OCI-LY1 (cell line): Measurements from ENCODE around the gene CCL28.
"Not testable (repeated sequence)": the region's sequence is repeated elsewhere in the genome, so short reads cannot be mapped to it uniquely, and the experiment has no call there.

Experiments
- EZH2 ChIP-seq: fragments of 200-600 bp; sonication (generic), shearing (Covaris generic); IDR thresholded peaks from 2 replicates; pipeline ENCODE4 v1.8.0; 2017; ENCODE audit warnings: borderline replicate concordance, mixed run types, mild to moderate bottlenecking, antibody characterized with exemption, low read length, moderate library complexity, mixed read lengths
- TF ChIP-seq, protein P1 (sequence below): fragments of 200-600 bp; sonication (generic), shearing (Covaris generic); IDR thresholded peaks from 2 replicates; pipeline ENCODE4 v1.5.1; 2017; ENCODE audit warnings: mild to moderate bottlenecking, antibody characterized with exemption, low read length, moderate library complexity, mixed read lengths

DNA sequence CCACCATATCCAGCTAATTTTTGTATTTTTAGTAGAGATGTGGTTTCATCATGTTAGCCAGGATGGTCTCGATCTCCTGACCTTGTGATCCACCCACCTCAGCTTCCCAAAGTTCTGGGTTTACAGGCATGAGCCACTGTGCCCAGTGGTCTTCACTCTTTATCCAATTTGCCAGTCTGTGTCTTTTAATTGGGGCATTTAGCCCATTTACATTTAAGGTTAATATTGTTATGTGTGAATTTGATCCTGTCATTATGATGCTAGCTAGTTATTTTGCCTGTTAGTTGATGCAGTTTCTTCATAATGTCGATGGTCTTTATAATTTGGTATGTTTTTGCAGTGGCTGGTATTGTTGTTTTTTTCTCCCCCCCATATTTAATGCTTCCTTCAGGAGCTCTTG is 47.0 kb downstream of the CCL28 start:
- TF ChIP-seq, protein P1, sequence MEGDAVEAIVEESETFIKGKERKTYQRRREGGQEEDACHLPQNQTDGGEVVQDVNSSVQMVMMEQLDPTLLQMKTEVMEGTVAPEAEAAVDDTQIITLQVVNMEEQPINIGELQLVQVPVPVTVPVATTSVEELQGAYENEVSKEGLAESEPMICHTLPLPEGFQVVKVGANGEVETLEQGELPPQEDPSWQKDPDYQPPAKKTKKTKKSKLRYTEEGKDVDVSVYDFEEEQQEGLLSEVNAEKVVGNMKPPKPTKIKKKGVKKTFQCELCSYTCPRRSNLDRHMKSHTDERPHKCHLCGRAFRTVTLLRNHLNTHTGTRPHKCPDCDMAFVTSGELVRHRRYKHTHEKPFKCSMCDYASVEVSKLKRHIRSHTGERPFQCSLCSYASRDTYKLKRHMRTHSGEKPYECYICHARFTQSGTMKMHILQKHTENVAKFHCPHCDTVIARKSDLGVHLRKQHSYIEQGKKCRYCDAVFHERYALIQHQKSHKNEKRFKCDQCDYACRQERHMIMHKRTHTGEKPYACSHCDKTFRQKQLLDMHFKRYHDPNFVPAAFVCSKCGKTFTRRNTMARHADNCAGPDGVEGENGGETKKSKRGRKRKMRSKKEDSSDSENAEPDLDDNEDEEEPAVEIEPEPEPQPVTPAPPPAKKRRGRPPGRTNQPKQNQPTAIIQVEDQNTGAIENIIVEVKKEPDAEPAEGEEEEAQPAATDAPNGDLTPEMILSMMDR, result not testable (repeated sequence)
- not testable (repeated sequence) for TF ChIP-seq EZH2
